ENCODE data around the gene BHLHE40. TPM values are rescaled to one million over a fixed set of nuclear protein-coding genes. Genes with fewer than 3 reads are reported as not detected.

The BHLHE40 gene
- total and polyA plus RNA-seq, 2 experiments from 2014 or later, result 1.7 to 2.2 TPM

- peaks cover 14% of the 10 kb centered on the region for H3K27me3 ChIP-seq (ENCODE audit: insufficient read depth)
- H3F3A ChIP-seq (replicated peaks; ENCODE audit: low read depth), result peaks cover 5% of the 10 kb centered on the region; the same call in 1 of the 2 replicates
- H3K4me2 ChIP-seq, result no peak overlapping the region
- no peaks in the 10 kb centered on the region for H4K20me1 ChIP-seq (replicated peaks; ENCODE audit: insufficient read depth)
- no peak overlapping the region for H3K4me3 ChIP-seq
- no peaks in the 10 kb centered on the region for H3K36me3 ChIP-seq (ENCODE audit: insufficient read depth)
- peaks cover 16% of the 10 kb centered on the region for H3K27me3 Mint-ChIP-seq (ENCODE audit: insufficient read depth, low read depth, poor library complexity)
- H3K4me1 ChIP-seq (ENCODE audit: insufficient read depth), result peaks cover 6% of the 10 kb centered on the region
- H3K27ac Mint-ChIP-seq, result no peak overlapping the region
- ATAC-seq, result no peak
- peaks cover 7% of the 10 kb centered on the region for H3K4me1 Mint-ChIP-seq
- no peak overlapping the region for H2AFZ ChIP-seq
- no peaks in the 10 kb centered on the region for H3K79me2 ChIP-seq (replicated peaks; ENCODE audit: insufficient read depth)
- H3K4me3 Mint-ChIP-seq, result no peak overlapping the region
- DNase-seq (ENCODE audit: low spot score), result no peak
- peaks cover 2% of the 10 kb centered on the region; the same call in 1 of the 3 replicates for H3K36me3 Mint-ChIP-seq (ENCODE audit: low read depth)
- H3K9me3 Mint-ChIP-seq, result peaks cover 10% of the 10 kb centered on the region; the same call in 2 of the 3 replicates
- H3K9me2 ChIP-seq (ENCODE audit: insufficient read depth), result no peaks in the 10 kb centered on the region
- H3K27ac ChIP-seq (ENCODE audit: low read depth), result no peak overlapping the region
- TF ChIP-seq ETS1 (IDR thresholded peaks at IDR 0.05), result no peak
- no peak for TF ChIP-seq JUNB (IDR thresholded peaks at IDR 0.05; ENCODE audit: unreplicated experiment)
- TF ChIP-seq NANOG (IDR thresholded peaks at IDR 0.05; ENCODE audit: borderline replicate concordance), result no peak
- TF ChIP-seq, protein P1, sequence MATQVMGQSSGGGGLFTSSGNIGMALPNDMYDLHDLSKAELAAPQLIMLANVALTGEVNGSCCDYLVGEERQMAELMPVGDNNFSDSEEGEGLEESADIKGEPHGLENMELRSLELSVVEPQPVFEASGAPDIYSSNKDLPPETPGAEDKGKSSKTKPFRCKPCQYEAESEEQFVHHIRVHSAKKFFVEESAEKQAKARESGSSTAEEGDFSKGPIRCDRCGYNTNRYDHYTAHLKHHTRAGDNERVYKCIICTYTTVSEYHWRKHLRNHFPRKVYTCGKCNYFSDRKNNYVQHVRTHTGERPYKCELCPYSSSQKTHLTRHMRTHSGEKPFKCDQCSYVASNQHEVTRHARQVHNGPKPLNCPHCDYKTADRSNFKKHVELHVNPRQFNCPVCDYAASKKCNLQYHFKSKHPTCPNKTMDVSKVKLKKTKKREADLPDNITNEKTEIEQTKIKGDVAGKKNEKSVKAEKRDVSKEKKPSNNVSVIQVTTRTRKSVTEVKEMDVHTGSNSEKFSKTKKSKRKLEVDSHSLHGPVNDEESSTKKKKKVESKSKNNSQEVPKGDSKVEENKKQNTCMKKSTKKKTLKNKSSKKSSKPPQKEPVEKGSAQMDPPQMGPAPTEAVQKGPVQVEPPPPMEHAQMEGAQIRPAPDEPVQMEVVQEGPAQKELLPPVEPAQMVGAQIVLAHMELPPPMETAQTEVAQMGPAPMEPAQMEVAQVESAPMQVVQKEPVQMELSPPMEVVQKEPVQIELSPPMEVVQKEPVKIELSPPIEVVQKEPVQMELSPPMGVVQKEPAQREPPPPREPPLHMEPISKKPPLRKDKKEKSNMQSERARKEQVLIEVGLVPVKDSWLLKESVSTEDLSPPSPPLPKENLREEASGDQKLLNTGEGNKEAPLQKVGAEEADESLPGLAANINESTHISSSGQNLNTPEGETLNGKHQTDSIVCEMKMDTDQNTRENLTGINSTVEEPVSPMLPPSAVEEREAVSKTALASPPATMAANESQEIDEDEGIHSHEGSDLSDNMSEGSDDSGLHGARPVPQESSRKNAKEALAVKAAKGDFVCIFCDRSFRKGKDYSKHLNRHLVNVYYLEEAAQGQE (IDR thresholded peaks at IDR 0.05; ENCODE audit: unreplicated experiment), result no peak
- TF ChIP-seq ZNF331 (CRISPR knock-in tag; IDR thresholded peaks at IDR 0.05; ENCODE audit: low read depth), result no peak
- TF ChIP-seq POLR2AphosphoS5 (IDR thresholded peaks at IDR 0.05; ENCODE audit: low read depth), result no peak
- no peak for TF ChIP-seq EZH2 (IDR thresholded peaks at IDR 0.05; ENCODE audit: low read depth, unreplicated experiment)
- no peak for TF ChIP-seq ZNF114 (CRISPR knock-in tag; IDR thresholded peaks at IDR 0.05)
- TF ChIP-seq, protein P2, sequence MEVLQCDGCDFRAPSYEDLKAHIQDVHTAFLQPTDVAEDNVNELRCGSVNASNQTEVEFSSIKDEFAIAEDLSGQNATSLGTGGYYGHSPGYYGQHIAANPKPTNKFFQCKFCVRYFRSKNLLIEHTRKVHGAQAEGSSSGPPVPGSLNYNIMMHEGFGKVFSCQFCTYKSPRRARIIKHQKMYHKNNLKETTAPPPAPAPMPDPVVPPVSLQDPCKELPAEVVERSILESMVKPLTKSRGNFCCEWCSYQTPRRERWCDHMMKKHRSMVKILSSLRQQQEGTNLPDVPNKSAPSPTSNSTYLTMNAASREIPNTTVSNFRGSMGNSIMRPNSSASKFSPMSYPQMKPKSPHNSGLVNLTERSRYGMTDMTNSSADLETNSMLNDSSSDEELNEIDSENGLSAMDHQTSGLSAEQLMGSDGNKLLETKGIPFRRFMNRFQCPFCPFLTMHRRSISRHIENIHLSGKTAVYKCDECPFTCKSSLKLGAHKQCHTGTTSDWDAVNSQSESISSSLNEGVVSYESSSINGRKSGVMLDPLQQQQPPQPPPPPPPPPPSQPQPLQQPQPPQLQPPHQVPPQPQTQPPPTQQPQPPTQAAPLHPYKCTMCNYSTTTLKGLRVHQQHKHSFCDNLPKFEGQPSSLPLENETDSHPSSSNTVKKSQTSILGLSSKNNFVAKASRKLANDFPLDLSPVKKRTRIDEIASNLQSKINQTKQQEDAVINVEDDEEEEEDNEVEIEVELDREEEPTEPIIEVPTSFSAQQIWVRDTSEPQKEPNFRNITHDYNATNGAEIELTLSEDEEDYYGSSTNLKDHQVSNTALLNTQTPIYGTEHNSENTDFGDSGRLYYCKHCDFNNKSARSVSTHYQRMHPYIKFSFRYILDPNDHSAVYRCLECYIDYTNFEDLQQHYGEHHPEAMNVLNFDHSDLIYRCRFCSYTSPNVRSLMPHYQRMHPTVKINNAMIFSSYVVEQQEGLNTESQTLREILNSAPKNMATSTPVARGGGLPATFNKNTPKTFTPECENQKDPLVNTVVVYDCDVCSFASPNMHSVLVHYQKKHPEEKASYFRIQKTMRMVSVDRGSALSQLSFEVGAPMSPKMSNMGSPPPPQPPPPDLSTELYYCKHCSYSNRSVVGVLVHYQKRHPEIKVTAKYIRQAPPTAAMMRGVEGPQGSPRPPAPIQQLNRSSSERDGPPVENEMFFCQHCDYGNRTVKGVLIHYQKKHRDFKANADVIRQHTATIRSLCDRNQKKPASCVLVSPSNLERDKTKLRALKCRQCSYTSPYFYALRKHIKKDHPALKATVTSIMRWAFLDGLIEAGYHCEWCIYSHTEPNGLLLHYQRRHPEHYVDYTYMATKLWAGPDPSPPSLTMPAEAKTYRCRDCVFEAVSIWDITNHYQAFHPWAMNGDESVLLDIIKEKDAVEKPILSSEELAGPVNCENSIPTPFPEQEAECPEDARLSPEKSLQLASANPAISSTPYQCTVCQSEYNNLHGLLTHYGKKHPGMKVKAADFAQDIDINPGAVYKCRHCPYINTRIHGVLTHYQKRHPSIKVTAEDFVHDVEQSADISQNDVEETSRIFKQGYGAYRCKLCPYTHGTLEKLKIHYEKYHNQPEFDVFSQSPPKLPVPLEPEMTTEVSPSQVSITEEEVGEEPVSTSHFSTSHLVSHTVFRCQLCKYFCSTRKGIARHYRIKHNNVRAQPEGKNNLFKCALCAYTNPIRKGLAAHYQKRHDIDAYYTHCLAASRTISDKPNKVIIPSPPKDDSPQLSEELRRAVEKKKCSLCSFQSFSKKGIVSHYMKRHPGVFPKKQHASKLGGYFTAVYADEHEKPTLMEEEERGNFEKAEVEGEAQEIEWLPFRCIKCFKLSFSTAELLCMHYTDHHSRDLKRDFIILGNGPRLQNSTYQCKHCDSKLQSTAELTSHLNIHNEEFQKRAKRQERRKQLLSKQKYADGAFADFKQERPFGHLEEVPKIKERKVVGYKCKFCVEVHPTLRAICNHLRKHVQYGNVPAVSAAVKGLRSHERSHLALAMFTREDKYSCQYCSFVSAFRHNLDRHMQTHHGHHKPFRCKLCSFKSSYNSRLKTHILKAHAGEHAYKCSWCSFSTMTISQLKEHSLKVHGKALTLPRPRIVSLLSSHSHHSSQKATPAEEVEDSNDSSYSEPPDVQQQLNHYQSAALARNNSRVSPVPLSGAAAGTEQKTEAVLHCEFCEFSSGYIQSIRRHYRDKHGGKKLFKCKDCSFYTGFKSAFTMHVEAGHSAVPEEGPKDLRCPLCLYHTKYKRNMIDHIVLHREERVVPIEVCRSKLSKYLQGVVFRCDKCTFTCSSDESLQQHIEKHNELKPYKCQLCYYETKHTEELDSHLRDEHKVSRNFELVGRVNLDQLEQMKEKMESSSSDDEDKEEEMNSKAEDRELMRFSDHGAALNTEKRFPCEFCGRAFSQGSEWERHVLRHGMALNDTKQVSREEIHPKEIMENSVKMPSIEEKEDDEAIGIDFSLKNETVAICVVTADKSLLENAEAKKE (CRISPR knock-in tag; IDR thresholded peaks at IDR 0.05), result no peak
- TF ChIP-seq CREB1 (CRISPR knock-in tag; IDR thresholded peaks at IDR 0.05; ENCODE audit: low read depth), result no peak
- TF ChIP-seq STAT1 (IDR thresholded peaks at IDR 0.05; ENCODE audit: unreplicated experiment), result no peak
- no peak for TF ChIP-seq EZH2phosphoT487 (IDR thresholded peaks at IDR 0.05; ENCODE audit: unreplicated experiment)
- TF ChIP-seq, protein P3, sequence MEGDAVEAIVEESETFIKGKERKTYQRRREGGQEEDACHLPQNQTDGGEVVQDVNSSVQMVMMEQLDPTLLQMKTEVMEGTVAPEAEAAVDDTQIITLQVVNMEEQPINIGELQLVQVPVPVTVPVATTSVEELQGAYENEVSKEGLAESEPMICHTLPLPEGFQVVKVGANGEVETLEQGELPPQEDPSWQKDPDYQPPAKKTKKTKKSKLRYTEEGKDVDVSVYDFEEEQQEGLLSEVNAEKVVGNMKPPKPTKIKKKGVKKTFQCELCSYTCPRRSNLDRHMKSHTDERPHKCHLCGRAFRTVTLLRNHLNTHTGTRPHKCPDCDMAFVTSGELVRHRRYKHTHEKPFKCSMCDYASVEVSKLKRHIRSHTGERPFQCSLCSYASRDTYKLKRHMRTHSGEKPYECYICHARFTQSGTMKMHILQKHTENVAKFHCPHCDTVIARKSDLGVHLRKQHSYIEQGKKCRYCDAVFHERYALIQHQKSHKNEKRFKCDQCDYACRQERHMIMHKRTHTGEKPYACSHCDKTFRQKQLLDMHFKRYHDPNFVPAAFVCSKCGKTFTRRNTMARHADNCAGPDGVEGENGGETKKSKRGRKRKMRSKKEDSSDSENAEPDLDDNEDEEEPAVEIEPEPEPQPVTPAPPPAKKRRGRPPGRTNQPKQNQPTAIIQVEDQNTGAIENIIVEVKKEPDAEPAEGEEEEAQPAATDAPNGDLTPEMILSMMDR (conservative IDR thresholded peaks at IDR 0.05; ENCODE audit: low read depth in 2 of 2), result no peak
These were observed 7.4 kb upstream of the BHLHE40 start for GRCh38 chr3:4971838-4972237.
